ENCODE measurements around the gene KCND1.

The KCND1 gene

DNA sequence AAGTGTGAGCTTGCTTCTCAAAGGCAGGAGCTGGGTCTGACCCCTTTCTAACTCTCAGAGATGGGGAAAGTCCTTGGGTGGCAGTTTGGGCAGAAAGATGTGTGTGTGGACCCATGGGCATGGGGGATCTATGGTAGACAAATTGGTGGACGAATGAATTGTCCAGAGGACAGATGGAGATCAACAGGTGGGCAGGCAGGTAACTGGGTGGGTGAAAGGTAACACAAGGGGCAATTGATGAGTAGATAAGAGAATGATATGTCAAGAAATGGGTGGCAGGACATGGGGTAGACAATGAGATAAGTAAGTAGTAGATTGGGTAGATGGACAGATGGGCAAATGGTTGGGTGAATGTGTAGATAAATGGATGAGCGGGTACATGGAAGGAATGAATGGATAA lies 2.9 kb upstream of the KCND1 start:
- DNase-seq (ENCODE audit: low read depth in 2 of 2), result no peak

DNA sequence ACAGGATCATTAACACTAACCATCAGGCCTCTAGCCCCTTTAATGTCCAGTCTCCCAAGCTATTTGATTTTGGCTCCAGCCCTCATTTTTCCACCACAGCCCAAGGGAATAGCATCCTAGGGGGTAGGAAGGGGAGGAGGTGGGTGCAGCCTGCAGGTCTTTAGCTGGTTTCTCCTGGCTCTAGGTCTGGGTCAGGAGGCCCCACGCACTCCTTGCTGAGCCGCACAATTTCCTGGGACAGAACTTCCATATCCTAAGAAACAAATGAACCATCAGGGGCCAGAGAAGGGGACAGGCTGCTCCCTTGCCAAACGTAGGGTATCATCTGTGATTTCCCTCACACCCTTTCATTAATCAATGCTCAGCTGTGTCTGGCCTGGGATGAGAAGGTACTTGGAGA lies 2.4 kb upstream of the KCND1 start:
- no peak for DNase-seq (ENCODE audit: low read depth in 2 of 2)

DNA sequence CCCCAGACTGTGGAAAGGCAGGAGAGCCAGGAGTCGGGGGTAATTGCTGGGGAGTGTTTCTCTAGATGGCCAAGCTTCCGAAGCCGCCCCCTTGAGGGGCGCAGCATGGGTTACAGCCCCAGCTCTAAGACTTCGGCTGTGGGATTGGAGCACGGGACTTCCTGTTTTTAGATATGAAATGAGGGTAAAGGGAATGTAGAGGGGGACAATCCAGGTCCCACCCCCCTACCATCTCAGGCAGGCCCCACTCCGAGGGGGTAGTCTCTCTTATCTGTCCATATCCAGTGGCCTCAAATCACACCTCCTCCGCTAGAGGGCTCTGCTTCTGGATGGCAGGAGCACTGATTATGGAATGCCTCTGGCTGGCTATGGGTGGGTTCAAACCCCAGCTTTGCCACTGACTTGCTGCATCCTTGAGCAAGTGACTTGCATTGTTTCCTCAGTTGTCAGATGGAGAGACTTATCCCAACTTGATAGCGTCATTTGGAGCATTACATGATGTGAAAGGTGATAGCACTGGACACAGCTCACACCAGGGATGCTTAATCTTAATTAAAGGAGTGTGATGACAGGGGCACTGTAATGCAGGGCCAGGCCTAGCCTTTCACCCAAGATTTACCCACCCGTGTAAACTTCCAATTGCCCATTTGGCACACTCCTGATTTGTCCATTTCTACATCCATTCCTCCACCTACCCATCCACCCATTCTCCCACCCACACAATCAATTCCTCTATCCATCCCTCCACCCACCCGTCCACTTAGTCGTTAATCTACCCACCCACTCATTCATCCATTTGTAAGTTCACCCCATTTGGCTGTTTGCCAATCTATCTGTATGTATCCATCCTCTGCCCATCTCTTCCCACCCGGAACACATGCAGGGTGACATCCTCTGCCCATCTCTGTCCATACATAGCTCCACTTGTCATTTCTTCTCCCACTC lies 848 bp upstream of the KCND1 start:
- no peak for DNase-seq (ENCODE audit: low read depth in 2 of 2)

DNA sequence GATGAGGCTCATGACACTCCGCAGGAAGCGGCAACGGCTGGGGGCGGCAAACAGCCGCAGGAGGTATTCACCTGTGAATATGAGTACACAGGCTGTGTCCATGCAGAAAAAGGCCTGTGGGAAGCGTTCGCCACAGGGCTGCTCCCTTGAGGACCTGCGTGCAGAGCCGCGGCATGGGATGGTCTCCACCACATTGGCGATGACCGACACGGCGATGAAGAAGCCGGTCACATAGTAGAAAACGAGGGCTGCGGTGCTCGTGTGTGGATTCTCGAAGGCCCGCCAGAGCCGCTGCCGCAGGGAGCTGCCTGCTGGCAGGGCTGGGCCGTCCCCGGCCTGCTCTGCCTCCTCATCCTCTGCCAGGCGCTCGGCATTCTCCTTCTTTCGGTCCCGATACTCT lies 2.2 kb downstream of the KCND1 start:
- no peak for DNase-seq (ENCODE audit: low read depth in 2 of 2)

DNA sequence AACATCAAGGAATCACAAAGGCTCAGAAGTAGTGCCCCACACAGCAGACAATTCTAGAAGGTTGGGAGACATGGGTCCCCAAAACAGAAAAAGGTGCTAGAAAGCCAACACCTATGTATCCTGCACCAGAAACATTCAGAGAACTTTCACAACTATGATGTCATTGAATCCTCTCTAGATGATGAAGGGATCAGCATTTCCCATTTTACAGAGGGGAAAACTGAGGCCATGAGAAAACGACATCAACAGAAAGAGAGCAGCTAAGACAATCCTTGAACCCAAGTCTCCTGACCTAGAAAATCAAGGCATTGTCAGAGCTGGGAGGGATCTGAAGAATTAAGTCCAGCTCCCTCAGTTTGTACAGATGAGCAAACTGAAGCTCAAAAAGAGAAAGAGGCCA lies 3.3 kb downstream of the KCND1 start:
- no peak for DNase-seq (ENCODE audit: low read depth in 2 of 2)

DNA sequence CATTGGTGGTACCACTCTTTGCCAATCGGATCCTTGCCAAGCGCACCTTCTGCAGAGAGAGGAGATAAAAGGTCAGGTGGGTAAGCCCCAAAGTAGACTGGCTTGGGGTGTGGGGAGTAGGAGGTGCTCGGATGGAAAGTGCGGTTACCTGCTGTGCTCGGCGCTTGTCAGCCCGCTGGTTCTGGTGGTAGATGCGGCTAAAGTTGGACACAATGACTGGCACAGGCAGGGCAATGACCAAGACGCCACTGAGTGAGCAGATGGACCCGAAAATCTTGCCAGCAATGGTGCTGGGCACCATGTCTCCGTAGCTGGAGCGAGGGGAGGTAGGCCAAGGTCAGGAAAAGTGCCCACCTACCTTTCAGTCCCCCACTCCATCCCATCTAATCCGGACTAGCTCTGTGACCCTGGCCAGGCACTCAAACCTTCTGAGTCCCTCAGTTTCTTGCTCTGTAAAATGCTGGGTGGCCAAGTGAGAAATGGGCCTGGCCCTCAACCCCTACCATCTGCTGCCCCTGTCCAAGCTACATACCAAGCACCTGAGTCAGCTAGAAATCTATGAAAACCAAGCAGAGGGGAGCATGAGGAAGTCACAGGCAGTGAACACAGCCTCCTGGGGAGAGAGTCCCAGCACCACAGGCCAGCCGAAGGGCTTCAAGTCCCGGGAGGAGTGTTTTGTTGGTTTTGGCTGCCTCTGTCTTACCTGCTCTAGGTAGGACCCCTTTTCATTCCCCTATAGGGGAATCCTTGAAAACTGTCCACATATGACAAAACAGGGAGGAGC lies 4.7 kb downstream of the KCND1 start:
- no peak for DNase-seq (ENCODE audit: low read depth in 2 of 2)

DNA sequence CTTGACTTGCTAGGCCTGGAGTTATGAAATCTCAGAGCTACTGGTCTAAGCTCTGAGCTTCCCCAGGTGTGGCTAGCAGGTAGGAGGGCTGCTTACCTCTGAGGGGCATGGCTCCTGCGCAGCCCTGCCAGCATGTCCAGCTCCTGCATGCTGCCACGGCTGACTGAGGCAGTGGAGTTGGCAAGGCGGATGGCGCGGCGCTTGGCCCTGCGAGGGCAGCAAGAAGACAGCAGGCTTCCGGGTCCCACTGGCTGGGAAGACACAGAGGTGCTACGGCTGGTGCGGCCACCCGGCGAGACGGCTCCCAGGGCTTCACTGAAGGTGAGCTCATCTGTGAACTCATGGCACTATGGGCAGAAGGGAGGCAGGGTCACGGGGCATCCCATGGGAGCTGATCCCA lies 5.7 kb downstream of the KCND1 start:
- no peak for DNase-seq (ENCODE audit: low read depth in 2 of 2)

DNA sequence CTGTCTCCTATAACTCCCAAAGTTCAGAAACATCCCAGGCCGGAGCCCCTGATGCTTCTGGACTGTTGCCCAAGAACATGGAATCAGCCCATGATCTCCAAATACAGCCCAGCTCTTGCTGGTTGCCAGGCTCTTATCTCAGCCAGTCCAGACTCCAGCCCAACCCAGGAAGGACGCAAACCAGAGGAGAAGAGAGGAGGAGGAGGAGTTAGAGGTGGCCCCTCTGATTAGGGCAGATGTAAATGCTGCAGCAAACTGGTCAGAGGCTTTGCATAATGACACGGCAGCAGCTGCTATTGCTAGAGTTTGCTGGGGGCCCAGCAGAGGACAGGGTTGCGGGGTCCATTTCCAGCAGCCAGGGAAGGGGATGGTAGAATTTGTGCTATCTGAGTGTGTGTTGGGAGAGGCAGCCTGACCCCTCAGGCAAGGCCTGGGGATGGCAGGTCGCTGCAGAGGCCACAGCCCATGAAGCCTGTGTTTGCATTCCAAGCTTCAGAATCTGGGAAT lies 10.0 kb downstream of the KCND1 start:
- DNase-seq (ENCODE audit: low read depth in 2 of 2), result no peak

DNA sequence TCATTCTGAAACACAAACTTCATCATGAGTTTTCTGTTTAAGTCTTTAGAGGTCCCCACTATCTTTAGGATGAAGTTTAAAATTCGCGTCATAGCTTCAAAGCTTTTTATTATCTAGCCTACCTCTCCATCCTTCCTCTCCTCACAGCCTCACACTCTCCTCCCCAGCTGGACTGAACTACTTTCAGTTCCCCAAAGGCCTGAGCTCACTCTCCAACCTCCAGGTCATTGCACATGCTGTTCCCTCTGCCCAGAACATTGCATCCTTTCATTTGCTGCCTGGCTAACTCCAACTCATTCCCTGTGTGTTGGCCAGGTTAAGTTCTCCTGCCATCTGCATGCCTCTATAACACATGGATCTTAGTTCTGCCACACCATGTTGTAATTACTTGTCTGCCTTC lies 11.4 kb downstream of the KCND1 start:
- no peak for DNase-seq (ENCODE audit: low read depth in 2 of 2)

DNA sequence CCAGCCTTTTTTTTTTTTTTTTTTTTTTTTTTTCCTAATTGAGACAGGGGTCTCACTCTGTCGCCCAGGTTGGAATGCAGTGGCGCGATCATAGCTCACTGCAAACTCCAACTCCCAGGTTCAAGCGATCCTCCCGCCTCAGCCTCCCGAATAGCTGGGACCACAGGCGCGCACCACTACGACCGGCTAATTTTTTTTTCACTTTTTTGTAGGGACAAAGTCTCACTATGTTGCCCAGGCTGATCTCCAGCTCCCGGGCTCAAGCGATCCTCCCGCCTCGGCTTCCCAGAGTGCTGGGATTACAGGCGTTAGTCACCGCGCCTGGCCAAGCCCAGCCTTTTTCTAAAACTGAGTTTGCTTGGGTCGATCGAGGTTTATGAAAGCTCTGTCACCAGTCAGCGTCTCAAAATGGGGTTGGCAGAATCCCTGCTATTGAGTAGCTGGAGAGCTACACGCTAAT lies 13.0 kb downstream of the KCND1 start:
- no peak for DNase-seq (ENCODE audit: low read depth in 2 of 2)

DNA sequence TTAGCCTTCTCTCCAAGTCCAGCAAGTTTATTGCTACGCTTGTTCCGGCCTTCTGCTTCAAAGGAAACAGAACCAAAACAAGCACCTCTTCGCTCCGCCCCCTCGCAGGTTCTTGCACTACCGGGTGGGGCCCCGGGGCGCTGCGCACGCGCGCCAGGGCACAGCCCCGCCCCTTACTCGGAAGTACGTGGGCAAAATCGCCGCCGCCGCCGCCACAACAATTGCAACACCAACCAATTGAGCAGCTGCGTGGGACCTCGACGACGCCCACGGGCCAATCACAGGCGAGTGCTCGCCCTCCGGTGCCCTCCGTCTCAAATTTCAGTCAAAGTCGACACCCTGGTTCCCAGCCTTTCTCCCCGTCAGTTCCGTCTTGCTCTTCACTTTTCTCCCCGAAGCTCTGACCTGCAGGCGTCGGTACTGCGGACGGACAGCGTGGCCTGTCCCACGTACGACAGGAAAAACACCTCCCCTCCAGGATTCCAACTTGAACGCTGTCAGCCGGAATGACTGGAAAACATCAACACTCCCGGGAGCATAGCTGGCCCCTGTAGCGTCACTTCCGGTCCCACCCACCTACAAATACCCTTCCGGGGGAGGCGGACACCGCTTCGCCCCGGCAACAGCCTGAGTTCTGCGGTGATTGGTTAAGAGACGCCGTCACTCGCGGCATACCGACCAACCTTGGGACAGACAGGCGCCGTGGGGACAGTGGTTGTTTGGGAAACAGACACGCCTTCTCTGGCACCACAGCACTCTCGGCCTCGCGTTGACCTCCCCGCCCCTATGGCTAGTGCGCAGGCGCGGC lies 13.6 kb downstream of the KCND1 start:
- DNase-seq (ENCODE audit: low read depth in 2 of 2), result peak; percentile 90

DNA sequence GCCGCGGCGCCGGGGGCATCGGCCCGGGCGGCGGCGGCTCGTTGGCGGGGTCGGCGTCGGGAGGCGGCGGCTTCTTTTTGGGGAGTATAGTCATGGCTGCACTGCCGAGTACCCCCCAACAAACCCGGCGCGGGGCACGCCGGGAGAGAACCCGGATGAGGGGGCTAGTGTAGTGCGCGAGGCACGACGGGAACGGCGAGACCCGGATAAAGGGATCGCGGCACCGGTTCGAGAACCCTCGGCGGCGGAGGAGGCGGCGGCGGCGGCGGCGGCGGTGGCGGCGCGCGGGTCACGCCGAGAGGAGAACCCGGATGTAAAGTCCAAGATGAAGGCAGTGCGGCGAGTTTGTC lies 14.2 kb downstream of the KCND1 start, which contains the start of gene OTUD5:
Gene OTUD5, minus strand, starts transcription at position 131 of the 350 bp plus-strand sequence. Its CDS starts 37 bp downstream, at position 94.
- DNase-seq (ENCODE audit: low read depth in 2 of 2), result peak; percentile 61 to 76

DNA sequence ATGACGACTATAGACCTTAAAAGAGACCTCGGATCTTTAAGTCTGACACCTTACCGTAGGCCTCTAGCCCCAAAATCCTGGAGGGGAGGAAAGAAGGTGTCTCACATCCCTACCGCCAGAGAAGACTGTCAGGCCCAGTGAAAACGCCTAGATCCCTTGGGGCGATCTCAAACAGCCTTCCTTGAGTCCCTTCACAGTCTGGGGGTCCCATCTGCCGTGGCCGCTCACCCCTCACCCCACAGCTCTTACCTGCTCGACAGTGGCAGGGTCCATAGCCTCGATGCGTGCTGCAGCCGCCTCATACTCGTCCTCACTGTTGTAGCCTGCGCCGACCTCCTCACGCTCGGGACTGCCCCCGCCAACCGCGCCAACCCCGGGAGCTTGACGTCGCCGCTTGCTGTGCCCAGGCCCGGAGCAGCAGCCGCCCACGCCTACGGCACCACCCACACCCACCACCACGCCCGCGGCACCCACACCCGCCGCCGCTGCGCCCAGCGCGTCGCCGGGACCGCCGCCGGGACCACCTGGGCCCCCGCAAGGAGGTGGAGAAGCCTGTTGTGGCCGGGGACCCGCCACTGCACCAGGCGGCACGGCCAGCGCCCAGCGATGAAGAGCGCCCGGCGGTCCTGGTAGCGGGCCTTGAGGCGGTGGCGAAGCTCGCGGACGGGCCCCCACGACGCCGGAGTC lies 14.8 kb downstream of the KCND1 start:
- peak; percentile 36 to 61 for DNase-seq (ENCODE audit: low read depth in 2 of 2)

DNA sequence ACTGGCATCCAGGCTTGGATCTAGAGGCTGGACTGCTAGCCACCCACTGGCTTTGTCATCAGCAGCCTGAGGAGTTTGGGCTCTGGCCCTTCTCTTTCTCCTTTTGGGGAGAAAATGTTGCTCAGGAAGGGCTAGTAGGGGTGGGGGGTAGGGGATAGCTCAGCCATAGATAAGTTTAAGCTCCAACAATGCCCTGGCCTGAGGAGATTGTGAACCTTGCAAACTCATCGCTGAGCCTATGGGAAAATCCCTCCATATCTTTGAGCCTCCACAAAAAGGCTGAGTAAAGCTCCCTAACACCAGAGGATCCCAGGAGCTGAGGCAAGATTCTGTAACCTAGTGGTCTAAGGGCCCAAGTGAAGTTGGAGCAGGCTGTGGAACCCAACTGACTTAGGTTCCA lies 23.1 kb downstream of the KCND1 start:
- DNase-seq (ENCODE audit: low read depth in 2 of 2), result no peak

DNA sequence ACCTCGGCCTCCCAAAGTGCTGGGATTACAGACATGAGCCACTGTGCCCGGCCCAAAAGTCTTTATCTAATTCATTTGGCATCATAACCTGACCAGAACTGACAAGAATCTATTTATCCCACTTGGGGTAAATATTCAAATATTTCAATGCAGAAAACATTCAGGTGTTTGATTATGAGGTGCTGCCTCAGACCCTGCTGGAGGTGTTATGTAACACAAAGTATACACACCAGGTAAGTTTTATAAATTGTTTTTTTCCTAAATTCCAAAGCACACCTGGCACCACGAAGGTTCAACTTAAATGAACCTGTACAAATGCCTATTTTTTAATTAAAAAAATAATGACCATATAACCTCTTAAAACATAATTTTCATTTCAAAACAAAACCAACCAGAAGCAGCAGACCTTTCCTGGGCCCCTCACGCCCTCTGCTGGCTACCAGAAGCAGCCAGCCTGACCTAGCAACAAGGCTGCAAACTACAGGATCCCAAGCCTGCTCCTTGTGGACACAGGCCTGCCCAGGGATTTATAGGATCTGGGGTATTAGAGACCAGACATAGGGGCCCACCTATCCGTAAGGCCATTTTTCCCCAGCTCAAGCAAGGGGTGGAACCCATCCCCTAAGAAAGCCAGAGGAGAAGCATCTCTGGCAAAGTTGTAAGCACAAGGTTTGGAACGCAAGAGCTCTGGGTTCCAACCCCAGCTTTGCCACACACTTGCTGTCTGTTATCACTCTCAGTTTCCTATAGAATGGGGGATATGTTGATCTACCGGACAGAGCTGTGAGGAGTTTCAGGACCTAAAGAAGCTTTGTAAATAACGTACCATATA lies 25.9 kb downstream of the KCND1 start:
- DNase-seq (ENCODE audit: low read depth in 2 of 2), result peak in 1 of 2 donors; percentile 23

DNA sequence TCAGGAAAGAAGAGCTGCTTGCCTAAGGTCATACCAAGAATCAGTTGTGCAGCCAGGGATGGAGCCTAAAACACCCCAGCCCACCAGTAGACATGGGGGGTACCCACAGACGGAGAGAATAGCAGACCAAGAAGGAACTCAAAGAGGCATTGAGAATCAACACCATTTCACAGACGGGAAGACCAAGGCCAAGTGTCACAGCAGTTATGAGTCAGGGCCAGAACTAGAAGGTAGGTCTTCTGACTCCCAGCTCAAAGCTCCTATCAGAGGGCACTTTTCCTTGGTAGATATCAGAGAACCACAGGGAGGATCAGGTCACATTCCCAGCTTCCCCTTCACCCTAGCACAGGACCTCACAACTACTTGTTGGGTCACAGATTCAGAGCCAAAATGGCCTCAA lies 28.7 kb downstream of the KCND1 start:
- no peak for DNase-seq (ENCODE audit: low read depth in 2 of 2)

DNA sequence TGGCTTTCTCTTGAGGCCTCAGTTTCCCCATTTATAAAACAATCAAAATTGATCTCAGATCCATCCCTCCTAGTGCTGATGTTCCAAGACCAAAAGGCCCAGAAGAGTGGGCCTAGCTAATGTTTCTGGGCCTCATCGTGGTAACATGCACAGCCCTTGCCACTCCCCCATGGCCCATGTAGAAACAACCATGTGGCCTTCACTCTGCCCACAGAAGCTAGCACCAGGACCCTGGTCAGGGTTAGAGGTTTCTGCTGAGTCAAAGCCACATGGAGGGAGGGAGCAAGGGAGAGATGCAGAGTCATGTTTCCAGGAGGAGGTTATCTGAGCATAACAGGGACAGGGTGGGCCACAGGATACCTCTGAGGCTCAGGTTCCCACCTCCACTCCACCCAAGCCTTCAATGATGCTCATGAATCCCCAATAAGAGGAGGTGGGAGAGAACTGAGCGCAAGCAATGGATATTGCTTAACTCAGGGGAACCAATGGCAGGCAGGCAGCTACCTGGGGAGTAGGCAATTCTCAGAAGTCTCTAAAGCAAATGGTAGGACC lies 31.2 kb downstream of the KCND1 start:
- DNase-seq (ENCODE audit: low read depth in 2 of 2), result no peak

DNA sequence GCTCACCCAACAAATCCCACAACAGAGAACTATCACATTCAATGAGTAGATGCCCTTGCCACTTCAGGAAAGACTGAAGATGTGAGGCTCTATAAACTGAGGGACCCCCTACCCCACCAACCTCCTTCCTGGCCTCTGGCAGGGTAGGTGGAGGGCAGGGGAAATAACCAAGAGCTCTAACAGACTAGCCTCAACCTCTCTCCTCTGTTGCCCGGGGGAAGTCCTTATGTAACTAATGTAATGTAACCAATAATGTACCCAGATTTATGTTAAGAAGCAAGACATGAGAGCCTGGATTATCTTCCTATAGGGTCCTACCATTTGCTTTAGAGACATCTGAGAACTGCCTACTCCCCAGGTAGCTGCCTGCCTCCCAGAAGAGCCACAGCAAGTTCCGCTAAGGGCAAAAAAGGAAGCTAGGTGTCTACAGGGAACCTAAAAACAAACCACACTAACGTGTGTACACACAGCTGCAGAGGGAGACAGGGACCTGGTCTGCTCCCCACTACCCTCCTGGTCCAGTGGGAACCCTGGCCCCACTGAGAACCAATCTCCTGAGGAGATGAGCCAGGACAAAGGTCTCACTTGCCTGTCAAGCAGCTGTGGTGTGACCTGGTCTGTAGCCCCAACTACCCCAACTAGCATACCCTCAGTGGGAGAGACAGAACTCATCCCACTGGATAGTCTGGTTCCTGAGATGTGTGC lies 32.0 kb downstream of the KCND1 start:
- no peak for DNase-seq (ENCODE audit: low read depth in 2 of 2)

DNA sequence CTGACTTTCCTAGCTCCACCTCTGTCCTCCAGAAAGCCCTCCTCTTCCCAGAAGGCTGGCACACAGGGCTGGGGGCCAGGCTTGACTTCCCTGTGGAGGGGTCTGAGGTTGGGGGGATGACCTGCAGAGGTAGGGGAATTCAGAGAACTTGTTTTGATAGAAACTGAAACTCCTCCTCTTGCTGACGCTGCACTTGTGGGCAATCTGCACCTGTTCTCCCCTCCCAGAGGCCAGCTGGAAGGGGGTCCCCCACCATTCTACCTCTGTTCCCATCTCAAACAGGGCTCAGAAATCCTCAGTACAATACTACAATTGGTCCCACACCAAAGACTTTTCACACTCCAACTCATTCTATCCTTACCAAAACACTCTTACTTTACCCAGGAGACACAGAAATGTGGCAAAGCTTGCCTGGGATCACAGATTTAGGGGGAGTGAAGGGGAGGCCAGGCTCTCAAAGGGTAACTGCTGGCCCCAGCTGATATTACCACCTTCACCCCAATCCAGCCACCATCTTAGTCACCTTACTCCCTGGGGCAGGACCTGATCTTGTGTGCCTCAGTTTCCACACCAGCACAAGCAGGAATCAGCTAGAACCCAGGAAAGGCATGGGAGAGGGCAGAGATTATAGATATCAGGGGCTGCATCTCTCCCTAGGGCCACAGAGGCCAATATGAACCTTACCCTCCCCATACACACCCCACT lies 32.8 kb downstream of the KCND1 start:
- DNase-seq (ENCODE audit: low read depth in 2 of 2), result peak in 1 of 2 donors; percentile 42
